Nasal cavity respiratory epithelium epithelial cell of viscerocranial mucosa (primary cell): ENCODE data around the gene KIDINS220. TPM values are rescaled to one million over a fixed set of nuclear protein-coding genes. Genes with fewer than 3 reads are reported as not detected.

Source experiments
- total RNA-seq: library from RNA; depleted of rRNA; stranded (reverse); fragments of >200 nt; gene quantifications from 2 replicates; pipeline ENCODE4 v1.2.3, GENCODE V29; 2014

Gene KIDINS220
- total RNA-seq = 72.8 and 98.2 TPM in 2 replicates

DNA sequence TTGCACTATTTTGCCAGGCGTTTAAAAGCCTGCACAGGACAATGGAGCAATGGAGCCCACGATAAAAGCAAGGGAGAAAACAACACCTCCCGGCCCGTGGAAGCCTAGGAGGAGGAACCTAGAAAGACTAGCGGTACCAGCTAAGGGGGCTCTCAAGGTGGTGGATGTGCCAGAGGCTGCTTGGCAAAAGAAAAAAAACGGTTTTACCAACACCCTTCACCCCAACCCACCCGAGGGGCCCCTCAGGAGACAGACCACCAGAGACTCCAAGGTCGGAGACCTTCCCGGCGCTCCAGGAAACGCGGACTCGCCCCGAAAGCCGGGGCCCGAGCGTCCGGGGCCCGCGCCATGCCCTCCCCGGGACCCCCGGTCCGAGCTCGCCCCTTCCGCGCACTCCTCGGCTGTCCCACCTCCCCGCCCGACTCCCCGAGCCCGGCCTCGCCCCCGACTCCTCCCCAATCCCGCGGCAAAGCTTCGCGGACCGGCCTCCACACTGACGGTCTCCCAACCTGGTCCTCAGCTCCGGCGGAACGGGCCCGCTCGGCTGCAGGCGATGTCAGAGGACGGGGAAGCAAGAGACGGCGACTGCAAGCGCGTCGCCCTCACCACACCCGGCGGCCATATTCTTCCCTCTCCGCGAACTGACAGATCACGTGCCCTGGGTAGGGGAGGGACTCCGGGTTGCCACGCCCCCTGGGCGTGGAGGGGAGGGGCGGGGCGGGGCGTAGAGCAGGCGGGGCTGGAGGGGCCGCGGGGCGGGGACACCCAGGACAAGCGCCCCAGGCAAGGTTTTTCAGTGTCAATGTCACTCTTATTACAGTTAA is at the start of gene KIDINS220:
Gene KIDINS220 (minus strand): TSS at position 643 of the 824 bp plus-strand sequence. CDS start 10,520 bp downstream, outside the sequence.

DNA sequence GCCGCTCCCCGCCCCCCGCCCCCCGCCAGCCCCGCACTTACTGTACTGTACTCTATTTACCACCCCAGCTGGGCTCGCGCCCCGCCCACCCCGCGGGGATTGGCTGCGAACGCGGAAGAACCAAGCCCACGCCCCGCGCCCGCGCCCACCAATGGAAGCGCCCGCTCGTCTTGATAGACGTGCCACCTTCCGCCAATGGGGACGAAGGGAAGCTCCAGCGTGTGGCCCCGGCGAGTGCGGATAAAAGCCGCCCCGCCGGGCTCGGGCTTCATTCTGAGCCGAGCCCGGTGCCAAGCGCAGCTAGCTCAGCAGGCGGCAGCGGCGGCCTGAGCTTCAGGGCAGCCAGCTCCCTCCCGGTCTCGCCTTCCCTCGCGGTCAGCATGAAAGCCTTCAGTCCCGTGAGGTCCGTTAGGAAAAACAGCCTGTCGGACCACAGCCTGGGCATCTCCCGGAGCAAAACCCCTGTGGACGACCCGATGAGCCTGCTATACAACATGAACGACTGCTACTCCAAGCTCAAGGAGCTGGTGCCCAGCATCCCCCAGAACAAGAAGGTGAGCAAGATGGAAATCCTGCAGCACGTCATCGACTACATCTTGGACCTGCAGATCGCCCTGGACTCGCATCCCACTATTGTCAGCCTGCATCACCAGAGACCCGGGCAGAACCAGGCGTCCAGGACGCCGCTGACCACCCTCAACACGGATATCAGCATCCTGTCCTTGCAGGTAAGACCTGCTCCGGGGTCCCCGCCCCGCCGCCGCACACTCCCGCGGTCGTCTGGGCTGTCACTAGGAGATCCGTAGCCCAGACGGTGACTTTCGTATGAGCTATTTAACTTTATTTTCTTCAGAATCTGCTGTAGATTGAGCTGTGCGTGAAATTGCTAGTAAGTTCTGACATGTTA is 155.4 kb downstream of the KIDINS220 start, which contains the start of gene ID2:
Gene ID2 (plus strand): TSS at position 271 of the 907 bp plus-strand sequence. CDS start 110 bp downstream, at position 381.

Other genes starting within 250 kb of the KIDINS220 start
- 3.1 and 6.0 TPM in 2 replicates for gene ID2, start 155.6 kb downstream of the KIDINS220 start, total RNA-seq
- gene MBOAT2, start 166.1 kb upstream of the KIDINS220 start, total RNA-seq = 73.8 and 75.2 TPM in 2 replicates